NOMO-1 (cell line): ENCODE data around the gene MCC.

Experiments used
- DNase-seq, 2 experiments: peaks; one replicate each; lab custom pipeline; 2025; ENCODE audit not compliant: unreplicated experiment in 2 of 2; lab: John Stamatoyannopoulos, UW

The MCC gene

DNA sequence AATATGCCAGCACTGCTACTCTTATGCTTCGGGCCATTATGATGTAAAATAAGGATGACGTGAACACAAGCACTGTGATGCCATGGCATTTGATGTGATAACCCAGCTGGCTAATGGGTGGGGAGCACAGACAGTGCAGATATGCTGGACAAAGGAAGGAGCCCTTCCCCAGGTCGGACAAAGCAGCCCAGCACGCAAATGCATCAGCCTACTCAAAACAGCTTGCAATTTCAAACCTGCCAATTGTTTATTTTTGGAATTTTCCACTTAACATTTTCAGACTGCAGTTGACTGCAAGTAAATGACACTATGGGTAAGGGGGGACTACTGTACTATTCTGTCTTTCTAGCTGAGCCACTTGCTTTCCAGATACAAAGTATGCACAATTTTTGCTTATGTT is 330.4 kb downstream of the MCC start:
- no peak for DNase-seq

- no peak for DNase-seq
Observed at GRCh38 chr5:113156271-113156877, 331.9 kb downstream of the MCC start.

DNA sequence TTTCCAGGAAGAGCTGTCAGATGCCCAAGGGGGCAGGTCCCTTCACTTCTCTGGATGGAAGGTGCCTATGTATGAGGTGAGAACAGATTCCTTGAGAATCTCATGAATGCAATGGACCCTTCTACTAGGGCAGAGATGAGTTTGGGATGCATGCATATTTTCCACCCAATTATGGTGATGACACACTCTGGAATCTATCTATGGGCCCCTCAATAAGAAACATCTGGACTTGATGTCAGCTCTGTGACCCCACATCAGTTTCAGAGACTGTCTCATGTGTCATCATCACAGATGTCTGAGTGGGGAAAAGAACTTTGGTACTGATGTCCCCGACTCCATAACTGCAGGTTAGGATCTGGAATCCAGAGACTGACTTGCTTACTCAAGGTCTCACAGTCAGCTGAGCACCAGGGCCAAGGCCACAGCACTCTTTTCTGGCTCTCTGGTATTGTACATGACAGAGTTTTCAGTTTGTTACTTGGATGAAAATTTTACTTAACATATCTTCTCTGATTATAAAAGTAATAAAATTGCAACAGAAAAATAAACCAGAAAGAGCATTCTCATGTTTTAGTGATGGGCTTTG is 334.6 kb downstream of the MCC start:
- no peak for DNase-seq

DNA sequence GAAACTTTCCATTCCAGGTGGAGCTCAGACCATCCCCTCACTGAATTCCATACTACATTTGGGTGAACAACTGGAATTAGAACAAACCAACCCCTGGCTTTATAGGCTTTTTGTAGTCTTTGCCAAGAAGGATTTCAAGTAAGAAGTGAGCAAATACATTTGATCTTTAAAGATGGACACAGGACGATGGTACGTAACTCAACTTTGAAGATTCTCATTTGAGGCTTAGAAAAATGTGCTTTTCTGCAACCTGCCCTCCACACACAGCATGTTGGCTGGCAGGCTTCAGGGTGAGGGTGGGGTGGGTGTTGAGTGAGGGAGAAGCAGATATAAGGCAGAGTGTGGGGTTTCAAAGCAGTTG is 335.9 kb downstream of the MCC start:
- DNase-seq = no peak

DNA sequence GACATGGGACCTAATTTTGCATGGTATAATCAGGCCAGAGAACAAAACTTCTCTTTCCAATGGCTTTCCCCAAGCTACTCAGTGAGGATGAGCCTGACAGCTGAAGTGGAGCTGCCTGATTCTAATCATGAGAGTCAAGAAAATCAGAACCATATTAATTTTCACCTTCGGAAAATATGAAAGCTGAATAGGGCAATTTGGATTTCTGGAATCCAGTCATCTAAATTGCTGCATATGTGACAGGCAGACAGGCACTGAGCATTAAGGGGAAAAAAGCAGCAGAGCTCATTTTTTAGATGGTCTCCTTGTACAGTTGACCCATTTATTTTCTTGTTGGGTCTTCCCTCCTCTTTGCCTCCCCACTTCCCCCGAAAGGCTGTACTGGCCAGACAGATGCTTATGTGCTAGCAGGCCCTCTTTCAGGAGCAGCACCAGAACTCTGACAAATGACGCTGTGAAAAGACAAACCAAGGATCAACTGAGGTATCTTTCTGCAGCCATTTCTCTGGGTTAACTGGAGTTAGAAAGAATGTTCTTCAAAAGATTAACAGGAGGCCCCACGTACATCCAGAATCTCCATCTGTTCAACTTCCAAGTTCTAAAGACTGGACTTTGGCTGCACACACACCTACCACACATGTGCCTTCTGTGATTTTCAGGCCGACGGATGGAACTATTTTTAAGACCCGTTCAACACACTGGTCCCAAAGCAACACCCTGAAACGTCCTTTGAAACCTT is 336.4 kb downstream of the MCC start:
- DNase-seq = no peak

DNA sequence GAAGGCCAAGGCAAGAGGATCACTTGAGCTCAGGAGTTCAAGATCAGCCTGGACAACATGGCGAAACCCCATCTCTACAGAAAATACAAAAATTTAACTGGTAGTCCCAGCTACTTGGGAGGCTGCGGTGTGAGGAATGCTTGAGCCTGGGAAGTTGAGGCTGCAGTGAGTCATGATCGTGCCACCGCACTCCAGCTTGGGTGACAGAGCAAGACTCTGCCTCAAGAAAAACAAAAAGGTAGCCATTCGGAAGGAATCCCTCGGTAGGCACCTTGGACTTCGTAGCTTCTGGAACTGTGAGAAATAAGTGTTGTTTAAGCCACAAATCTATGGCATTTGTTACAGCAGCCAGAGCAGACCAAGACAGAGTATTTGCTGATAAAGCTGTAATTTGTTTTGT is 337.4 kb downstream of the MCC start:
- no peak for DNase-seq

DNA sequence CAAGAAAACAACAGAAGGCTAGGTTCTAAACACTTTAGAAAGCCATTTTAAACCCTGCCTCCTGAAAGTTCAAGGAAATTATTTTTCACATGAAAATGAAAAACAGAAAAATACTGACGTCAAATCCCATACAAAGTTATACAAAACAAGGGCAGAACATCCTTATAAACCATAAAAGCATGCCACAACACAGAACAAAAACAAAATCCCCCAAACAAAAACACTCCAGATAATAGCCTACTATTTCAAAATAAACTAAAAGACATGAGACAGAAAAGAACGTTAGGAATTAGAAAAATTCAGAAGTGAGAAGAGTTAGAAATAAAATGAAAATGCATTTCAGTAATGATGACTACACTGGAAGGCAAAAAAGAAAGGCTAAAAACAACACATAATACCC is 338.0 kb downstream of the MCC start:
- no peak for DNase-seq

DNA sequence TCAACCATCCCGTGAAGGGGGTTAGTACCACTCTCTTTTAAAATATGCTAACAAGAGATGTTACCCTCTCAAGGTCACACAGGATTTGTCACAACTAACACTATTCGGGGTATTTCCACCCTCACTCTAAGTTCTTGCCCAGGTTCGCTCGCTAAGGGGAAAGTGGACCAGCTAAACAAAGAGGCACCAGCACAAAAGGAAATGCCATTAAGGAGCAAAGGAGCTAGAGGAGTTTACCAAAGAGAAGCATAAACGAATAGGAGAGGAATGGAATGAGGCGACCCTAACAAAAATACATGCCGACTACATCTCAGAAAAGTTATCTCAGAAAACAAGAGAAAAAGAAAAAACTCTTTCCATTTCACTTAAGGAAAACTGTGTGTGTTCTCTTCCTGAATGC is 340.7 kb downstream of the MCC start:
- DNase-seq = no peak

DNA sequence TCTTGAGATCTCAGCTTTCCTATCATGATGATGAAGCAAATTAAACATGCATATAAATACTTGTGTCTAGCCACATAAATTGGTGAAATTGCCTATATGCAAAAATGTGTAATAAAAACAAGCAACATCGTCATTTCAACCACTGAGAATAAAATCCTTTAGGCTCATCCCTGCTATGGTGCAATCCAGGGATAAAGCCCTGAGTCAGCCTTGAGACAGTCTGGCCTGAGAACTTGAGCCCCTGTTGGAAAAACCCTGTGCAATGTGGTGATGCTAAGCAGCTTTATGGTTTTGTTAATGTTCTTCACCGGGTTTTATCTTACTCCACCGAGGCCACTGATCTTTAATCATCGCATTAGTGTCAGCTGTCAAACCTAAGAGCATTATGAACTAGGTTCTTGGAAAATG is 341.1 kb downstream of the MCC start:
- no peak for DNase-seq

DNA sequence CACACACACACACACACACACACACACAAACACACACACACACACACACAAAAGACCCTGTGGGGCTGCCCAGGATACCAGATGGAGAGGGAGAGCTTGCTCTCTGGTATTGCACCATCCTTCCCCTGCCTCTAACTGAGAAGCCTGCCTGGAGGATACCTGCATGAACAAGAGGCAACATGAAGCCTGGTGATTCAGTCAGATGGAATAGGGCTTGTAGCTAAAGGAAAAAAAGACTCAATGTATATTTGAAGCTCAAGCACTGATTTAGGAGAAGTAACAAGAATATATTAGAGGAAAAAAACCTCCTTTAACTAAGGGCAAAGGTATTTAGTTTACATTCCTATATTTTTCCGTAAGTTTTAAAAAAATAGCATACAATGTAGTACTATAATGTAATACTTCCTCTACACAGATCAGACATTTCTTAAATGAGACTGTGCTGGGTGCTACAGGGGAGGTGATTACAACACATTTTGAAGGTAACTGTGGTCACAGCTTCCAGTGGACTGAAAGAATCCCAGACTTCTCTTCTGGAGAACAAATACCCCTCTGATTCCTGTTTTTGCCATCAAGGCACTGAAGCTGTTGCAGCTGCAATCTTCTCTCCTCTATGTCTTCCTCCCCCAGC is 342.4 kb downstream of the MCC start:
- no peak for DNase-seq

DNA sequence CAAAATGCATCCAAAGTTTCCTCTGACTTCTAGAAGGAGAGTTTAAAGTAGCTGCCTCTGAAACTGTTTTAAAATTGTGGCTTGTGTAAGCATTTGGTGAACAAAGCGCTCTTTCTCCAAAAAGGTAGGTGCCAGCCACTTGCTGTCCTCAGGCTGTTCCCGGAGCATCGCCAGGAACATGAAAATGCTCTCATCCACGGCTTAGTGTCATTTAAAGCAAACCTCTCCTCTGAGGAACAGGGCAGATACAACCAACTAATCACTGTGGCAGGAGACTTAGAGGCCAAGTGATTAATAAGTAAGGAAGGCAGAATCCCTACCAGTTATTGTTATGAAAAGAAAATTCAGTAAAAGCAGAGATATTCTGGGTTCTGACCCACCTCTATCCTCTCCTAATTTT is 346.1 kb downstream of the MCC start:
- DNase-seq = no peak

- DNase-seq = no peak
Observed at GRCh38 chr5:113140837-113141671, 347.2 kb downstream of the MCC start.

DNA sequence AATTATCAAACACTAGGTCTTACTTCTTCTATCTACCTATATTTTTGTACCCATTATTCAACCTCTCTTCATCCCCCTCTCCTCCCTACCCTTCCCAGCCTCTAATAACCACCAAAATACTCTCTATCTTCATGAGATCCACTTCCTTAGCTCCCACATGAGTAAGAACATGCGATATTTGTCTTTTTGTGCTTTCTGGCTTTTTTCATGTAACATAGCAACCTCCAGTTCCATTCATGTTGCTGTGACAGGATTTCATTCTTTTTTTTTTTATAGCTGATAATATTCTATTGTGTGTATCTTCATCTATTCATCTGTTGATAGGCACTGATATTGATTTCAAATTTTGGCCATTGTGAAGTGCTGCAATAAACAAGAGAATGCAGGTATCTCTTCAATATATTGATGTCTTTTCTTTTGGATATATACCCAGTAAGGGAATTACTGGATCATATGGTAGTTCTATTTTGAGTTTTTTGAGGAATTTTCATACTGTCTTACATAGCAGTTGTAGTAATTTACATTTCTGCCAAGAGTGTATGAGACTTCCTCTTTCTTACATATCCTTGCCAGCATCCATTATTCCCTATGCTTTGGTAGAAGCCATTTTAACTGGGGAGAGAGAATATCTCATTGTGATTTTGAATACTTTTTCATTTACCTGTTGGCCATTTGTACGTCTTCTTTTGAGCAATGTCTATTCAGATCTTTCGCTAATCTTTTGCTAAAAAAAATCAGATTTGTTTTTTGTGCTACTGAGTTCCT is 354.9 kb downstream of the MCC start:
- no peak for DNase-seq

DNA sequence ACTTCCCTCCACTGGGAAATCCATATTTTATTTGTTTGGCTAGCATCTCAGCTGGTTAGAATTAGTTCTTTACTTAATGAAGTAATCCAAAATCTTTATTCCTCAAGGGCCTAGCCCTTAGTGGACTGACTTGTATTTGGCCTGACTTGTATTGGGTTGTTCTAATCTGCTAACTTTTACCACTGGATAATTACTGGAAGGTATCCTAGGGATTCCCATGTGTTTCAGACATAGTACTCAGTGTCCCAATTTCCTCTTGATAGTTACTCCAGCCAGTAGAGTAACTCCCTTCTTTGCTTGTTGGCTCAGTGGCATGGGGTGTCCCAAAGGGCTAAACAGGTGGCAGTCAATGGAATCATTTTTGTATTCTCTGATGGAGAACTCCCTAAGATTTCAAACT is 355.7 kb downstream of the MCC start:
- no peak for DNase-seq

DNA sequence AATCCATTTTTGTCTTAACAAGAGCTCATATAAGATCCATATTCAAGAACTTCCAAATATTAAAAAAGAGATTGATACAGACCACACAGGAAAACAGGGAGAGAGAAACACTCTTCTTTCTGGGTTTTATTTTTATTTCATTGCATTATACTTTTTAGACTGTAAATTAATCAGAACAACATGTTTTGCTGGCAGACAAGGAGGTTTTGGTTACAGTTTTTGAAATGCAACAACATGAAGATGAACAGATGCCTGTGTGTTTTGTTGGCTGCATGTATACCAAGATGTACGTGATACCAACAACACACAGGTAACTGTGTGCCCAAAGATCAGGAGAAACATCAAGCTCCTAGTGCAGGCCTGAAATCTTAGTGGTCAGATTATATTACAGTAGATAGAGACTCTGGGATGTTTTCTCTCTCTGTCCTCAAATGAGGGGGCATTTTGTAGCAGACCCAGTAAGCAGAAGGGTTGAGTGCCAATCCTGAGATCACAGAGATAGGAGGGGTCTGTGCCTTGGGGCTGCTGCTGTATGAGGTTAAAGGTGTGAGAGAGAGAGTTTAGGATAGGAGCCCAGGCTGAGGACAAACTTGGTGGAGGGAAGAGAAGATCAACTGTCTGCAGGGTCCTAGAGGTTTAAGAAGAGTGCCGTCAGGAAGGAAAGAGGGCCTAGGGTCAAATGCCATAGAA is 359.5 kb downstream of the MCC start:
- DNase-seq = no peak

- DNase-seq = no peak
Observed at GRCh38 chr5:113128082-113128481, 360.2 kb downstream of the MCC start.

DNA sequence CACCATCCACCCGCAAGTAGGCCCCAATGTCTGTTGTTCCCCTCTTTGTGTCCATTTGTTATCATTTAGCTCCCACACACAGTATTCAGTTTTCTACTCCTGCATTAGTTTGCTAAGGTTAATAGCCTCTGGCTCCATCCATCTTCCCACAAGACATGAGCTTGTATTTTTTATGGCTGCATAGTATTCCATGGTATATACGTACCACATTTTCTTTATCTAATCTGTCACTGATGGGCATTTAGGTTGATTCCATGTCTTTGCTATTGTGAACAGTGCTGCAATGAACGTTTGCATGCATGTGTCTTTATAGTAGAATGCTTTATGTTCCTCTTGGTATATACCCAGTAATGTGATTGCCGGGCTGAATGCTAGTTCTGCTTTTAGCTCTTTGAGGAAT is 361.2 kb downstream of the MCC start:
- no peak for DNase-seq

- no peak for DNase-seq
Observed at GRCh38 chr5:113125371-113125770, 362.9 kb downstream of the MCC start.

DNA sequence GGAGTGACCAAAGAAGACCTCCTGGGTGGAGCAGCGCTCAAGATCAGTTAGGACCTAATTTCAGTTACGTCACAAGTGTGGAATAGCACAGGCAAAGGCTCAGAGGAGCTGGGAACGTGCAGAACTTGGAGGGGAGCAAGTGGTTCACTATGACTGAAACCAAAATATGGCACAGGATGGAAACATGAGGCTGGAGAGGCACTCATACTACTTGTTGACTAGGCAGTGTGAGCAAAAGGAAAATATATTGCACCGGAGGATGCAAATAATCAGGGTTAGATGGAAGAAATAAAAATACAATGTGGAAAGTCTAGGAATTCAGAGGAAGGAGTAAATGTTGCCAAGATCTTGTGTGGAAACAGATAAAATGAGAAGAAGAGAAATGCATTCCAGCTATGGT is 363.3 kb downstream of the MCC start:
- DNase-seq = no peak

- DNase-seq = no peak
Observed at GRCh38 chr5:113124265-113124664, 364.0 kb downstream of the MCC start.
